Trophoblast cell (in vitro differentiated cells and primary cell): Measurements from ENCODE around the gene AZI2. TPM values are rescaled to one million over a fixed set of nuclear protein-coding genes. Genes with fewer than 3 reads are reported as not detected.

ENCODE experiments used
- DNase-seq, 2 donors: peaks; one replicate each; pipeline ENCODE4 v3.0.0-alpha.2; 2016
- H2AFZ ChIP-seq: 2 replicates; pipeline ENCODE4 v1.6.1; 2013; ENCODE audit warnings: low read length, moderate library complexity, mild to moderate bottlenecking; ENCODE audit not compliant: insufficient read depth, poor library complexity
- H2AK5ac ChIP-seq: 2 replicates; pipeline ENCODE4 v1.6.1; 2013; ENCODE audit warnings: mild to moderate bottlenecking, low read length
- H2BK120ac ChIP-seq: 2 replicates; pipeline ENCODE4 v1.6.1; 2013; ENCODE audit warnings: low read length, mild to moderate bottlenecking, moderate library complexity; ENCODE audit not compliant: insufficient read depth, poor library complexity
- H2BK12ac ChIP-seq: 2 replicates; pipeline ENCODE4 v1.6.1; 2013; ENCODE audit warnings: mild to moderate bottlenecking, low read length, moderate library complexity
- H2BK5ac ChIP-seq: 2 replicates; pipeline ENCODE4 v1.6.1; 2013; ENCODE audit warnings: low read length, low read depth, moderate library complexity, mild to moderate bottlenecking; ENCODE audit not compliant: poor library complexity
- H3K14ac ChIP-seq: 2 replicates; pipeline ENCODE4 v1.6.1; 2013; ENCODE audit warnings: mild to moderate bottlenecking, low read length
- H3K18ac ChIP-seq: 2 replicates; pipeline ENCODE4 v1.6.1; 2013; ENCODE audit warnings: mild to moderate bottlenecking, low read length
- H3K23ac ChIP-seq: 2 replicates; pipeline ENCODE4 v1.6.1; 2013; ENCODE audit warnings: low read length
- H3K27ac ChIP-seq: 2 replicates; pipeline ENCODE4 v1.5.1; 2013; ENCODE audit warnings: low read depth, mild to moderate bottlenecking, inconsistent platforms, low read length, moderate library complexity
- H3K27me3 ChIP-seq: 2 replicates; pipeline ENCODE4 v1.6.1; 2013; ENCODE audit warnings: inconsistent platforms, mild to moderate bottlenecking, low read length, moderate library complexity; ENCODE audit not compliant: insufficient read depth
- H3K36me3 ChIP-seq, 2 experiments: 1 replicate in 1 of 2; 2 replicates in 1 of 2; pipeline ENCODE4 v1.6.1; 2013; ENCODE audit warnings: low read length in 2 of 2, mild to moderate bottlenecking in 2 of 2, moderate library complexity in 1 of 2; ENCODE audit not compliant: insufficient read depth in 2 of 2, control insufficient read depth in 1 of 2
- H3K4ac ChIP-seq: 2 replicates; pipeline ENCODE4 v1.6.1; 2013; ENCODE audit warnings: low read depth, mild to moderate bottlenecking, low read length, moderate library complexity
- H3K4me1 ChIP-seq, 2 experiments: 1 replicate in 1 of 2; 2 replicates in 1 of 2; pipeline ENCODE4 v1.6.1; 2013; ENCODE audit warnings: low read length in 2 of 2, mild to moderate bottlenecking in 2 of 2, moderate library complexity in 1 of 2; ENCODE audit not compliant: insufficient read depth in 2 of 2, control insufficient read depth in 1 of 2
- H3K4me2 ChIP-seq: 2 replicates; pipeline ENCODE4 v1.6.1; 2013; ENCODE audit warnings: inconsistent platforms, mild to moderate bottlenecking, low read length, moderate library complexity
- H3K4me3 ChIP-seq: 2 replicates; pipeline ENCODE4 v1.5.1; 2013; ENCODE audit warnings: mild to moderate bottlenecking, low read depth, low read length, inconsistent platforms
- H3K79me1 ChIP-seq: one replicate; pipeline ENCODE4 v1.6.1; 2013; ENCODE audit warnings: low read length
- H3K79me2 ChIP-seq: 2 replicates; pipeline ENCODE4 v1.6.1; 2013; ENCODE audit warnings: low read length, mild to moderate bottlenecking; ENCODE audit not compliant: control insufficient read depth, insufficient read depth, poor library complexity
- H3K9ac ChIP-seq: 2 replicates; pipeline ENCODE4 v1.6.1; 2013; ENCODE audit warnings: mild to moderate bottlenecking, low read length
- H3K9me3 ChIP-seq: 2 replicates; pipeline ENCODE4 v1.6.1; 2013; ENCODE audit warnings: low read depth, mild to moderate bottlenecking, control low read depth, inconsistent platforms, low read length; ENCODE audit not compliant: insufficient read depth
- H4K12ac ChIP-seq: 2 replicates; pipeline ENCODE4 v1.6.1; 2013; ENCODE audit warnings: low read depth, mild to moderate bottlenecking, low read length, moderate library complexity
- H4K8ac ChIP-seq: 2 replicates; pipeline ENCODE4 v1.6.1; 2013; ENCODE audit warnings: low read depth, mild to moderate bottlenecking, low read length, moderate library complexity
- H4K91ac ChIP-seq: one replicate; pipeline ENCODE4 v1.6.1; 2013; ENCODE audit warnings: low read depth, mild to moderate bottlenecking, low read length, moderate library complexity
- WGBS: extraction: QIAGEN DNeasy Blood & Tissue Kit; methylation state at CpG from one replicate; pipeline ENCODE4 v1.1.7; 2013; ENCODE audit warnings: missing lambda C conversion rate; ENCODE audit not compliant: insufficient read length, insufficient coverage; ENCODE audit errors: extremely low coverage; 5-methylcytosine and 5-hydroxymethylcytosine counted together
- polyA plus RNA-seq: library from polyadenylated mRNA; stranded (reverse); fragments of 200-250 nt; gene quantifications from 2 replicates; pipeline ENCODE4 v1.2.3, GENCODE V29; 2013

The AZI2 gene
- 40.5 and 42.5 TPM in 2 replicates for polyA plus RNA-seq

GRCh38 chr3:28348629-28349468 is at the start of gene AZI2, which contains the start of gene ZCWPW2:
Gene AZI2, minus strand, starts transcription at chr3:28348824. Its CDS starts 8,207 bp downstream, at chr3:28340617.
Gene ZCWPW2, plus strand, starts transcription at chr3:28348721. Its CDS starts 64,348 bp downstream, at chr3:28413069.
- Histone ChIP-seq H3K4me1 (no peaks in the 10 kb centered on the region), H2BK5ac (peak within 1 kb of the TSS; percentile 94), H3K9ac (peak within 1 kb of the TSS; percentile 85), H3K14ac (peak within 1 kb of the TSS; percentile 91), H3K79me2 (peaks cover 10% of the 10 kb centered on the region), H2BK120ac (peak within 1 kb of the TSS; percentile 93), H3K36me3 (no peaks in the 10 kb centered on the region), H4K12ac (peak within 1 kb of the TSS; percentile 99), H2AK5ac (no peak within 1 kb of the TSS), H2BK12ac (no peak within 1 kb of the TSS), H4K8ac (peak within 1 kb of the TSS; percentile 97), H2AFZ (peak within 1 kb of the TSS; percentile 80), H3K4me3 (peak within 1 kb of the TSS; percentile 86), H3K27me3 (no peaks in the 10 kb centered on the region), H3K18ac (peak within 1 kb of the TSS; percentile 89), H4K91ac (peak within 1 kb of the TSS; percentile 92), H3K27ac (peak within 1 kb of the TSS; percentile 95), H3K23ac (no peak within 1 kb of the TSS), H3K4ac (peak within 1 kb of the TSS; percentile 59), H3K79me1 (peaks cover 10% of the 10 kb centered on the region), H3K9me3 (no peaks in the 10 kb centered on the region), H3K4me2 (peak within 1 kb of the TSS; percentile 88)
- peak; percentile 99 for DNase-seq
- WGBS = no CpG with 5 or more reads among the region's 83 CpGs

GRCh38 chr3:28388978-28389377 is 40.4 kb upstream of the AZI2 start:
- no peak overlapping the region for H2BK5ac ChIP-seq
- no peak overlapping the region for H3K27ac ChIP-seq
- no peak overlapping the region for H2AFZ ChIP-seq
- no peak overlapping the region for H2BK120ac ChIP-seq
- H3K9ac ChIP-seq = no peak overlapping the region
- H3K4me3 ChIP-seq = no peak overlapping the region
- no peak overlapping the region for H3K4me2 ChIP-seq
- H3K9me3 ChIP-seq = no peaks in the 10 kb centered on the region
- no peak overlapping the region for H2BK12ac ChIP-seq
- H2AK5ac ChIP-seq = no peak overlapping the region
- no peaks in the 10 kb centered on the region for H3K36me3 ChIP-seq
- H3K79me1 ChIP-seq = no peaks in the 10 kb centered on the region
- no peak overlapping the region for H3K14ac ChIP-seq
- no peaks in the 10 kb centered on the region for H3K79me2 ChIP-seq
- H3K27me3 ChIP-seq = no peaks in the 10 kb centered on the region
- H4K12ac ChIP-seq = no peak overlapping the region
- no peak overlapping the region for H4K91ac ChIP-seq
- H3K4me1 ChIP-seq = no peaks in the 10 kb centered on the region
- no peak overlapping the region for H3K18ac ChIP-seq
- no peak overlapping the region for H3K4ac ChIP-seq
- no CpG with 5 or more reads among the region's 1 CpG for WGBS
- H3K23ac ChIP-seq = no peak overlapping the region
- H4K8ac ChIP-seq = no peak overlapping the region
- DNase-seq = no peak

- no peak overlapping the region for H3K4me2 ChIP-seq
- H2AK5ac ChIP-seq = no peak overlapping the region
- H3K23ac ChIP-seq = no peak overlapping the region
- H3K4ac ChIP-seq = no peak overlapping the region
- no peak overlapping the region for H4K91ac ChIP-seq
- no peak for DNase-seq
- H2AFZ ChIP-seq = no peak overlapping the region
- no peaks in the 10 kb centered on the region for H3K9me3 ChIP-seq
- no CpG with 5 or more reads among the region's 5 CpGs for WGBS
- no peak overlapping the region for H4K8ac ChIP-seq
- no peak overlapping the region for H3K4me3 ChIP-seq
- H2BK12ac ChIP-seq = no peak overlapping the region
- H3K18ac ChIP-seq = no peak overlapping the region
- H2BK120ac ChIP-seq = no peak overlapping the region
- H3K14ac ChIP-seq = no peak overlapping the region
- H3K4me1 ChIP-seq = no peaks in the 10 kb centered on the region
- no peaks in the 10 kb centered on the region for H3K79me2 ChIP-seq
- no peaks in the 10 kb centered on the region for H3K27me3 ChIP-seq
- no peak overlapping the region for H3K9ac ChIP-seq
- no peaks in the 10 kb centered on the region for H3K79me1 ChIP-seq
- no peak overlapping the region for H3K27ac ChIP-seq
- H4K12ac ChIP-seq = no peak overlapping the region
- H2BK5ac ChIP-seq = no peak overlapping the region
- H3K36me3 ChIP-seq = no peaks in the 10 kb centered on the region
Measured at GRCh38 chr3:28386049-28386448, 37.4 kb upstream of the AZI2 start.

- Histone ChIP-seq H3K18ac (no peak overlapping the region), H2BK12ac (no peak overlapping the region), H3K4me3 (no peak overlapping the region), H2BK5ac (no peak overlapping the region), H2AK5ac (no peak overlapping the region), H2AFZ (no peak overlapping the region), H4K91ac (no peak overlapping the region), H3K4ac (no peak overlapping the region), H3K27ac (no peak overlapping the region), H3K27me3 (no peaks in the 10 kb centered on the region), H3K36me3 (no peaks in the 10 kb centered on the region), H3K9me3 (no peaks in the 10 kb centered on the region), H4K8ac (no peak overlapping the region), H3K4me2 (no peak overlapping the region), H3K79me2 (no peaks in the 10 kb centered on the region), H3K4me1 (no peaks in the 10 kb centered on the region), H3K23ac (no peak overlapping the region), H4K12ac (no peak overlapping the region), H2BK120ac (no peak overlapping the region), H3K9ac (no peak overlapping the region), H3K79me1 (no peaks in the 10 kb centered on the region), H3K14ac (no peak overlapping the region)
- DNase-seq = peak; percentile 13 to 65
- WGBS = no CpG with 5 or more reads among the region's 4 CpGs
Measured at GRCh38 chr3:28376424-28376823, 27.8 kb upstream of the AZI2 start.
